Chondrocyte (in vitro differentiated cells): Measurements from ENCODE around the gene ABL2. TPM values are rescaled to one million over a fixed set of nuclear protein-coding genes. Genes with fewer than 3 reads are reported as not detected.
"Not testable (repeated sequence)": the region's sequence is repeated elsewhere in the genome, so short reads cannot be mapped to it uniquely, and the experiment has no call there.

Source experiments
- DNase-seq: peaks from one replicate; pipeline ENCODE4 v3.0.0; 2021; ENCODE audit warnings: mixed read lengths, low spot score
- H3K27ac Mint-ChIP-seq: one replicate; pipeline ENCODE4 v1.8.0; 2021; ENCODE audit warnings: mild to moderate bottlenecking, moderate library complexity, mixed read lengths; ENCODE audit not compliant: unreplicated experiment
- H3K27me3 Mint-ChIP-seq: 2 replicates; pipeline ENCODE4 v1.8.0; 2021; ENCODE audit warnings: low read depth, mixed read lengths
- H3K36me3 Mint-ChIP-seq: 2 replicates; pipeline ENCODE4 v1.8.0; 2021; ENCODE audit warnings: low read depth, mixed read lengths
- H3K4me1 Mint-ChIP-seq: 2 replicates; pipeline ENCODE4 v1.8.0; 2021; ENCODE audit warnings: low read depth, mild to moderate bottlenecking, mixed read lengths
- H3K4me3 Mint-ChIP-seq: one replicate; pipeline ENCODE4 v1.8.0; 2021; ENCODE audit warnings: mild to moderate bottlenecking, moderate library complexity, mixed read lengths; ENCODE audit not compliant: unreplicated experiment
- H3K9me3 Mint-ChIP-seq: 2 replicates; pipeline ENCODE4 v1.8.0; 2021; ENCODE audit warnings: low read depth, mixed read lengths
- total RNA-seq: library from RNA; stranded (reverse); gene quantifications from 3 replicates; pipeline ENCODE4 v1.2.1, GENCODE V29; 2021
- TF ChIP-seq, protein P1 (sequence below): fragments of 200-600 bp; sonication (generic); IDR thresholded peaks from 2 replicates; pipeline ENCODE4 v1.5.0; 2021; ENCODE audit warnings: antibody characterized with exemption, mild to moderate bottlenecking, moderate library complexity

Gene ABL2
- total RNA-seq, 1 donor from 2014 or later: 23.1 TPM

DNA sequence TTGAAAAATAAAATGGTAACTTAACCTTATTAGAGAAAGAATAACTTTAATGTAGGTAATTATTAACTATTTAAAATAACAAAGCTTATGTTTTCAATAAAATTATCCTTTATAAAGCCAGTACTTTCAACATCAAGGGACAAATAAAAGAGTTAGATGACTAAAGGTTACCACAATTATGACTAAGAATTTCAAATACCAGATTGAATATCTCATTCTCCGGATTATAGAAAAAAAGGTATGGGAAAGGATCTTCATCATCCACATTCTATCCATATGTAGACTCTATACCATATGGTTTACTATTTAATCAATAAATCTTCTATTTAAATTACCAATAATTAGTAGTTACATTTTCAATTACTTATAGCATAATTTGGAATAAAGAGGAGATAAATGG, 84.9 kb downstream of the ABL2 start:
- Mint-ChIP-seq H3K27ac (peak overlapping the region; percentile 17), H3K9me3 (no peaks in the 10 kb centered on the region), H3K4me3 (no peak overlapping the region), H3K27me3 (no peaks in the 10 kb centered on the region), H3K4me1 (peaks cover 47% of the 10 kb centered on the region), H3K36me3 (no peaks in the 10 kb centered on the region)
- TF ChIP-seq, protein P1, sequence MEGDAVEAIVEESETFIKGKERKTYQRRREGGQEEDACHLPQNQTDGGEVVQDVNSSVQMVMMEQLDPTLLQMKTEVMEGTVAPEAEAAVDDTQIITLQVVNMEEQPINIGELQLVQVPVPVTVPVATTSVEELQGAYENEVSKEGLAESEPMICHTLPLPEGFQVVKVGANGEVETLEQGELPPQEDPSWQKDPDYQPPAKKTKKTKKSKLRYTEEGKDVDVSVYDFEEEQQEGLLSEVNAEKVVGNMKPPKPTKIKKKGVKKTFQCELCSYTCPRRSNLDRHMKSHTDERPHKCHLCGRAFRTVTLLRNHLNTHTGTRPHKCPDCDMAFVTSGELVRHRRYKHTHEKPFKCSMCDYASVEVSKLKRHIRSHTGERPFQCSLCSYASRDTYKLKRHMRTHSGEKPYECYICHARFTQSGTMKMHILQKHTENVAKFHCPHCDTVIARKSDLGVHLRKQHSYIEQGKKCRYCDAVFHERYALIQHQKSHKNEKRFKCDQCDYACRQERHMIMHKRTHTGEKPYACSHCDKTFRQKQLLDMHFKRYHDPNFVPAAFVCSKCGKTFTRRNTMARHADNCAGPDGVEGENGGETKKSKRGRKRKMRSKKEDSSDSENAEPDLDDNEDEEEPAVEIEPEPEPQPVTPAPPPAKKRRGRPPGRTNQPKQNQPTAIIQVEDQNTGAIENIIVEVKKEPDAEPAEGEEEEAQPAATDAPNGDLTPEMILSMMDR: no peak
- DNase-seq: no peak

DNA sequence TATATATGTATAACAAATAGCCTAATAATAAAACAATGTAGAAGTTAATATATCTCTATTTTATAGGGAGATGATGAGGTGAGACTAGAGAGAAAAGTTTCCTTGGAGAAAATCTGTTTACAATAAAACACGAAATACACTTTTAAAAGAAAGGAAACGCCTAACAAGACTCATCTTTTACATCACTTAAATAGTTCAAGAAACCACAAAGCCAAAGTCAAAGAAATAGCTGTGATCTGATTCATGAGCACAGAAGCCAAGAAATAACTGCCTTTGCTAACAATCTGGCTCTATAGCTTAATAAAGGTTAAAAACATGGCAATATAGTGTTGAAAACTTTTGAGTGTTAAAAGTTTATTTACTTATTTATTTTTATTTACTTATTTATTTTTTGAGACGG, 86.2 kb downstream of the ABL2 start:
- peak overlapping the region; percentile 70 for H3K4me3 Mint-ChIP-seq
- no peaks in the 10 kb centered on the region for H3K9me3 Mint-ChIP-seq
- H3K36me3 Mint-ChIP-seq: peaks cover 2% of the 10 kb centered on the region
- H3K27ac Mint-ChIP-seq: peak overlapping the region; percentile 96
- DNase-seq: no peak
- no peaks in the 10 kb centered on the region for H3K27me3 Mint-ChIP-seq
- TF ChIP-seq, protein P1: no peak
- peaks cover 54% of the 10 kb centered on the region for H3K4me1 Mint-ChIP-seq

DNA sequence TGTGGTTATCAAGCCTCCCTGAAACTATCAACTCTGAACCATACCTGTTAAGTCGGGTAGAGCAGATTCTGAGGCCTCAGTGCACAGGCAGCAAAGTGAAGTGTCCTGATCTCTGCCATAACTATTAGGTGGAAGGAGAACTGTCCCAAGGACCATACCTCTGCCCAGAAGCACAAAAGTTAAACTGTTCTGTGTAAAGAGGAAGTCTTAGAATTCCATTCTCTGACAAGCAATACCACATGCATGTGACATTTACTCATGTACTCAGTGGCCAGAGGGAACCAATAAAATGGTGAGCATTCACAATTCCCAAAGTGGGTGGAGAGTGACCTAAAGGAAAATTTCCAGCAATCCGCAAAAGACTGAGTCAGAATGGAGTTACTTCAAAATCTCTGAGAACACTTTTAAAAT, 86.6 kb downstream of the ABL2 start:
- TF ChIP-seq, protein P1: no peak
- no peak for DNase-seq
- H3K4me3 Mint-ChIP-seq: peak overlapping the region; percentile 70
- H3K27me3 Mint-ChIP-seq: no peaks in the 10 kb centered on the region
- peaks cover 57% of the 10 kb centered on the region for H3K4me1 Mint-ChIP-seq
- H3K27ac Mint-ChIP-seq: peak overlapping the region; percentile 96
- H3K36me3 Mint-ChIP-seq: peaks cover 2% of the 10 kb centered on the region
- no peaks in the 10 kb centered on the region for H3K9me3 Mint-ChIP-seq

DNA sequence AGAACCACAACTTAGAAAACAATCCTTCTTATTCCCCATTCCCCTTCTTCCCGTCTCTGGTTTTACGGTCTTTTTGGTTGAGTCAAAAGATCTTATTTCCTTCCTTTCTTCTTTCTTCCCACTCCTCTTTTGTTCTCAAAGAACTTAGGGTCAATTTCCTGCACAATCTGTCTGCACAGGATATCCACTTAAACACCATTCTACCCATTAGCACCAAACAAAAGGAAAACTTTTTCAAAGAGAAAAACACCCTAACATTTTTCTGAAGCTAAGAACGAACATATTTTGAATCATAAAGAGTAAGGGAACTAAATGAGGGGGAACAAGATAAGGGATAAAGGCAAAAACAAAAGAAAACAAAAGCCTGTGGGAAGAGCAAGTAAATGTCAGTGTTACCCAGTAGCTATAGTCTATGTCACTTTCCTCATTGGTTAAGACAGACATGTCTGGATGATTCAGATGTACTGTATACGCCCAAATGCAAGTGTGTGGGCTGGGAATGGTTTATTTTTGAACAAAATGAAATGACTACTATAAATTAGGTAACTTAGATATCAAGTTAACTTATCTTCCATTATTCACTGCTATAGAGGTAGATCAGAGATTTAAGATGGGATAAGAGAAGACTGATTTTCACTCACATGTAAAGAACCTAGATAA, 87.8 kb downstream of the ABL2 start:
- H3K27me3 Mint-ChIP-seq: no peaks in the 10 kb centered on the region
- H3K9me3 Mint-ChIP-seq: no peaks in the 10 kb centered on the region
- H3K27ac Mint-ChIP-seq: peak overlapping the region; percentile 96
- no peak for DNase-seq
- H3K4me3 Mint-ChIP-seq: peak overlapping the region; percentile 70
- H3K4me1 Mint-ChIP-seq: peaks cover 59% of the 10 kb centered on the region
- TF ChIP-seq, protein P1: no peak
- peaks cover 2% of the 10 kb centered on the region for H3K36me3 Mint-ChIP-seq

DNA sequence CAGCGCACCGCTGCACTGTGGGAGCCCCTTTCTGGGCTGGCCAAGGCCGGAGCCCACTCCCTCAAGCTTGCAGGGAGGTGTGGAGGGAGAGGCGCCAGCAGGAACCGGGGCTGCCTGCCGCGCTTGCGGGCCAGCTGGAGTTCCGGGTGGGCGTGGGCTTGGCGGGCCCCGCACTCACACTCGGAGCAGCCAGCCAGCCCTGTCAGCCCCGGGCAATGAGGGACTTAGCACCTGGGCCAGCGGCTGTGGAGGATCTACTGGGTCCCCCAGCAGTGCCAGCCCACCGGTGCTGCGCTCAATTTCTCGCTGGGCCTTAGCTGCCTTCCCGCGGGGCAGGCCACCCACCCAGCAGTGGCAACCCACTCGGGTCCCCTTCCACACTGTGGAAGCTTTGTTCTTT, 90.7 kb downstream of the ABL2 start:
- H3K27me3 Mint-ChIP-seq, H3K4me3 Mint-ChIP-seq, H3K9me3 Mint-ChIP-seq, H3K27ac Mint-ChIP-seq, H3K36me3 Mint-ChIP-seq, DNase-seq: not testable (repeated sequence)
- peaks cover 49% of the 10 kb centered on the region for H3K4me1 Mint-ChIP-seq
